HG03571 (cell line): ENCODE measurements around the gene CFAP20DC.
"Not testable (repeated sequence)": the region's sequence is repeated elsewhere in the genome, so short reads cannot be mapped to it uniquely, and the experiment has no call there.

Experiments
- ATAC-seq: cut with Tn5 transposase; IDR thresholded peaks from one replicate; pipeline ENCODE4 v1.9.1; 2021; ENCODE audit not compliant: unreplicated experiment

CFAP20DC gene

DNA sequence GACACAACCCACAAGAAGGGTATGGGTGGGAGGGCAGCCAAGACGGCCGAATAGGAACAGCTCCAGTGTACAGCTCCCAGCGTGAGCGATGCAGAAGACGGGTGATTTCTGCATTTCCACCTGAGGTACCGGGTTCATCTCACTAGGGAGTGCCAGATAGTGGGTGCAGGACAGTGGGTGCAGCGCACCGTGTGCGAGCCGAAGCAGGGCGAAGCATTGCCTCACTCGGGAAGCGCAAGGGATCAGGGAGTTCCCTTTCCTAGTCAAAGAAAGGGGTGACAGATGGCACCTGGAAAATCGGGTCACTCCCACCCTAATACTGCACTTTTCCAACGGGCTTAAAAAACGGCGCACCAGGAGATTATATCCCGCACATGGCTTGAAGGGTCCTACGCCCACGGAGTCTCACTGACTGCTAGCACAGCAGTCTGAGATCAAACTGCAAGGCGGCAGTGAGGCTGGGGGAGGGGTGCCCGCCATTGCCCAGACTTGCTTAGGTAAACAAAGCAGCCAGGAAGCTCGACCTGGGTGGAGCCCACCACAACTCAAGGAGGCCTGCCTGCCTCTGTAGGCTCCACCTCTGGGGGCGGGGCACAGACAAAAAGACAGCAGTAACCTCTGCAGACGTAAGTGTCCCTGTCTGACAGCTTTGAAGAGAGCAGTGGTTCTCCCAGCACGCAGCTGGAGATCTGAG is 243.1 kb downstream of the CFAP20DC start:
- not testable (repeated sequence) for ATAC-seq

DNA sequence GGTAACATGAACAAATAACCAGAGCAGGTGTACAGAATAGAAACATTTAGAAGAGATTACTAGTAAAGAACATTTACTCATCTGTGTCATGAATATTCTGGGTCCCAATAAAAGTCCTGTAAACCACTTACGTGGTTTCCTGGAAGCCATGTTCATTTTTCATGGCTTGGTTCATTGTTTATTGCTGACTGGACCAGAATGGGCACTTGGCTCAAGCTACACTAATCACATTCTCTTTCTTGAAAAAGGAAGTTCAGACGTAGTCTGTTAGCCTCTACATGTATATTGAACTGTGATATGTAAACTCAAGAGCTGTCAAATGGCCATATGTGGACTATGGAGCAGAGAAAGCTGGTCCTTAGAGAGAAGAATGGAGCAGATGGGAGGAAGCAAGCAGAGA is 244.9 kb downstream of the CFAP20DC start:
- ATAC-seq, result no peak

DNA sequence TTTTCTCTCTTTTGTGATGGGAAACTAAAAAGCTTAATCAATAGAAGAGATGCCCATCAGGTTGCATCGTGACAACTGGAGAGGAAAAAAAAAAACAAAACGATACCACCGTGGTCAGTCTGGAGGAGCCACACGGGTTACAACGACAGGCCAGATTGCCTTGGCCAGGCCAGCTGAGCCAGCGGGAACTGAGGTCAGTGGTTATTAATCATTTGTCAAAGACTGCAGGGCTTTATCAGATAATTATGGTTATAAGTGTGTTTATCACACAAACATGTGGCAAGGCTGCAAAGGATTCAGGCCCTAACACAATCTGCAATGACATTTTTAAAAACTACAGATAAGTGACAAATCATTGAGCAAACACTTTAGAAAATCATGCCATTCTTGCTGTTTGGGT is 248.3 kb downstream of the CFAP20DC start:
- no peak for ATAC-seq

DNA sequence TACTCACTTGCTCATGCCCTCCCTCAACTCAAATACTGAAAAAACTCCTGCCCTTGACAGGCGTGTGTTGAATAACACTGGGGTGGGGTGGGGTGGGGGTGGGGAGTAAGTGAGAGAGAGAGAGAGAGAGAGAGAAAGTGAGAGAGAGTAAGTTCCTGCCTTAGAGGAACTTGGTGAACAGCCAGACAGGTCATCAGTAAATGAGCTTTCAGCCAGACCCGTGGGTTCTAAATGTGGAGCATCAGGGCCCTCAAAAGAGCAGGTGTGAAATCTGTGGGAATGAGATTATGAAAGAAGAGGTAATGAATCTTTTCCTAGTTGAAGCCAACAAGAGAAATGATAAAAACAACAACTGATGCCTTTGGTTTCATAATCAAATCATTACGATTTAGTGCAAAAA is 248.9 kb downstream of the CFAP20DC start:
- no peak for ATAC-seq

DNA sequence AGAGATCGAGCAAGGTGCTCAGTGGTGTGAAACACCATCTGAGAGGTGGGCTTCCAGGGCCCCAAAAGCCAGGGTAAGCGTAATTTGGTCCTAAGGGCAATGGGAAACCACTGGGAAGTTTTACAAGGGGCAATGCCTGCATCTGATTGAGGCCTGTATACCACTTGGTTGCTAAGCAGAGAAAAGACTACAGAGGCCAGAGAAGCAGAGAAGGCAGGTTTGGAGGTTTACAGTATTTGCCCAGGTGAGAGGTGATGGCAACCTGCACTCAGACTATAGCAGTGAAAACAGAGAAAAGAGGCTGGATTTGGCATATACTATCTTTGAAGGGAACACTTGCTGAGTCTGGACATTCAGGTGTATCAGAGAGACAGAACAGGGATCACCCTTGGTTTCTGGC is 249.8 kb downstream of the CFAP20DC start:
- no peak for ATAC-seq

DNA sequence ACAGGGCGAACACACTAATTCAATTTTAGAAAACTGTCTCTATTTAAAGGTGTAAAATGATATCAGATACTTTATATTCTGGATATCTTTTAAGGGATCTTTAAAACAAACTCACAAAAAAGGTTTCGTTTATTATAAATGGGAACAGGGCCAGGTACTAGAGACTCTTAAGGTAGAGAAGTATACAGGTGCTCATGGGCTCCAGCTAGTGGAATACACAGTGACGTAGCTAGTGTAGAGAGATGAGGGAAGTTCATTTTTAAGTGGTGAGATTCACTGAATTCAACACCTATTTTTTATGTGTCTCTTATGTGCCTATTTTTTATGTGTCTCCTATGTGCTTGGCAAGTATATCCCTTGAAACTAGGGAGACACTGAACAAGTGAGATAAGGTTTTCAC is 250.6 kb downstream of the CFAP20DC start:
- ATAC-seq, result no peak

DNA sequence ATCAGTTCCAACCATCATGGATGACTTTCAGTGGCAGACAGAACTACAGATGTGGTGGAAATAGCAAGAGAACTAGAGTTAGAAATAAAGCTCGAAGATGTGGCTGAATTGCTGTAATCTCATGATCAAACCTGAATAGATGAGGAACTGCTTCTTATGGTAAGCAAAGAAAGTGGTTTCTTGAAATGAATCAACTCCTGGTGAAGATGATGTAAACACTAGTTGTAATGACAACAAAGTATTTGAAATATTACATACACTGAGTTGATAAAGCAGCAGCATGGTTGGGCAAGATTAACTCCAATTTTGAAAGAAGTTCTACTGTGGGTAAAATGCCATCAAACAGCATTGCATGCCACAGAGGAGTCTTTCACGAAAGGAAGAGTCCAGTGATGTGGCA is 251.5 kb downstream of the CFAP20DC start:
- ATAC-seq, result no peak

DNA sequence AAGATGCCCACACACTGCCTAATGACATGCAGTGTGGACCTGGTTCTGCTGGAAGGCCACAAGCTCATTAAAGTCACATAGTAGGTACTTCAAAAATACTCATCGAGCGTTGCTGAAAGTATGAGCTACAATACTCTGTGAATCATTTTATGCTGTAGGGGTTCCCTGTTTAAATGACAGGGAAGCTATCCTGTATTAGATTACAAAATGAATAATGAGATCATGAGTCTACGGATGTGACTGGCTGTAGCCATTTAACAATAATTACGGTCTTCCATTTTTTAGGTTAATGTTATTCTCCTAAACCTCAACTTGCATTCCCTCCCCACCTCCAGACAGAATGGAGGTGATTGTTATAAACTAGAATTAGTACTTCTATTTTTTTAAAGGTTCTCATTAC is 255.1 kb downstream of the CFAP20DC start:
- ATAC-seq, result no peak

DNA sequence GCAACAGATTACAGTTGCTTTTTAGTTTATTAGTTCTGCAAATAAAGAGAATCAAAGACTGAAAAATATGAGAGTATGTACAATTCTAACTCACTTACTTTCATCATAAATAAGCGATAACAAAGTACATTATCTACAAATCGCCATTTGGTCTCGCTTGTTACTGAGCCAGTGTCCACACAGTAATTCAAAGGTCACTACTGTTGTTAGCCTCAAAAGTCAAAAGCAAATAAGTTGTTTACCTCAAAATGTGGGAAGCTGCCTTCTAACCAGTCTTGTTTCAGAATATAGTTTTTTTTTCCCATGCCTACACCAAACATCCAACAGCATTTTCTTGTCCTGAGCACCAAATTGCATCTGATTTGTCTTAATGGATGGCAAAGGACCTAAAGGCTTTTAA is 255.9 kb downstream of the CFAP20DC start:
- ATAC-seq, result no peak

DNA sequence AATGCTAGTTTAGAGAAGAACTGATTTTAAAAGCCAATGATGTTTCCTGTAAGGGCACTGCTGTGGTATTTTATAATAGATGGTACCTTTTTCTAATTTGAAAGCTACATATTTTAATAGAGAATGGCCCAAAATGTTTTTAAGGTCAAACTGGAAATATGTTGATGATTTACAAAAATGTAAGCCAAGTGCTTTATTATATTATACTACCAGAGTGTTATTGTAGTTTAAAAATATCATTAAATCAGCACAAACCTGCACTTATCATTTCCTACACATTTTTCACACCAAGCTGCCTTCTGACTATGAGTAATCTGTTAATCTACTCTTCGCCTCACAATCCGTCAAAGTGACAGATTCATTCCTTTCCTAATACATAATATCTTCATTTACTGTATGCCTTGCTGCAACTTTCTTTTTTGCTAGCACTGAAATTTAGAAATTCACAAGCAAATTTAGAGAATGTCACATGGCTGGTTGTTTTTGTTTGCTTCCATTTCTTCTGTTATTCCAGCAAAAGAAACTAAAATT is 256.8 kb downstream of the CFAP20DC start:
- no peak for ATAC-seq

DNA sequence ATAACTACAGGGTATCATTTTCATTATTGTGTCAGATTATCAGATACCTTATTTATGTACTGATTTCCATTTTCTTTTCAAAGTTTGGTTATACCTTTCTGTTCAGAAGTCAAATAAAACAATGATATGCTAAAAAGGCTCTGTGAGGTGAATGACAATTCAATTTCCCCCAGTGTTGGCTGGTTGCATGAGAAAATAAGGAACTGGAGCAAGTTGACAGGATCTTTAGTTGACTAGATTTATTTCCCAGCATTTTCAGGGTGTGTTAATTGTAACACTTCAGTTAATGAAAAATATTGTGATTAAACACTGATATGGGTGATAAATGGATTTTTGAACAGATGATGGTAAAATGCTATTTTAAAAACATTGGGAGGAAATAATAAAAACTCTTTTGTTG is 260.4 kb downstream of the CFAP20DC start:
- ATAC-seq, result no peak

DNA sequence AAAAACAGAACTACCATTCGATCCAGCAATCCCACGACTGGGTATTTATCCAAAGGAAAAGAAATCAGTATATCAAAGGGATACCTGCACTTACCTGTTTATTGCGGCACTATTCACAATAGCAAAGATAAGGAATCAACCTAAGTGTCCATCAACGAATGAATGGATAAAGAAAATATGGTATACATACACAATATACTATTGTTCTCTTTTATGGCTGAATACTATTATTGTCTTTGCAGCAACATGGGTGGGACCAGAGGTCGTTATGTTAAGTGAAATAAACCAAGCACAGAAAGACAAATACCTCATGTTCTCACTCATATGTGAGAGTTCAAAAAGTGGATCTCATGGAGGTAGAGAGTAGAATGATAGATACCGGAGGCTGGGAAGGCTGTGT is 264.9 kb downstream of the CFAP20DC start:
- ATAC-seq, result no peak

DNA sequence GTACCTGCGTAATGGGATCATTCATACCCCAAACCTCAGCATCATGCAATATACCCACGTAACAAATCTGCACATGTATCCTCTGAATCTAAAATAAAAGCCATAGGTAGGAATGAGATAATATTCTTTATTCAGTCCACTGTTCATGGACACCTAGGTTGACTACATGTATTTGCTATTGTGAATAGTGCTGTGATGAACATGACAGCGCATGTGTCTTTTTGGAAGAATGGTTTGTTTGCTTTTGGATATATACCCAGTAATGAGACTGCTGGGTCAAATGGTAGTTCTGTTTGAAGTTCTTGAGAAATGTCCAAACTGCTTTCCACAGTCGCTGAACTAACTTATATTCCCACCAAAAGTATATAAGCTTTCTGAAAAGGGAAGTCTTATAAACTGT is 265.4 kb downstream of the CFAP20DC start:
- ATAC-seq, result no peak

DNA sequence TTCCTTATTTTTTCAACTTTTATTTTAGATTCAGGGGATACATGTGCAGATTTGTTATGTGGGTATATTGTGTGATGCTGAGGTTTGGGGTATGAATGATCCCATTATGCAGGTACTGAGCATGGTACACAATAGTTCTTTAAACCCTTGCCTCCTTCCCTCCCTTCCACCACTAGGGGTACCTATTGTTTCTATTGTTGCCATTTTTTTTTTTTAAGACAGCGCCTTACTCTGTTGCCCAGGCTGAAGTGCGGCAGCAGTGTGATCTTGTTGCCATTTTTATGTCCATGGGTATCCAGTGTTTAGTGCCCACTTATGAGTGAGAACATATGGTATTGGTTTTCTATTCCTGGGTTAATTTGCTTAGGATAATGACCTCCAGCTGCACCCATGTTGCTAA is 266.0 kb downstream of the CFAP20DC start:
- no peak for ATAC-seq

DNA sequence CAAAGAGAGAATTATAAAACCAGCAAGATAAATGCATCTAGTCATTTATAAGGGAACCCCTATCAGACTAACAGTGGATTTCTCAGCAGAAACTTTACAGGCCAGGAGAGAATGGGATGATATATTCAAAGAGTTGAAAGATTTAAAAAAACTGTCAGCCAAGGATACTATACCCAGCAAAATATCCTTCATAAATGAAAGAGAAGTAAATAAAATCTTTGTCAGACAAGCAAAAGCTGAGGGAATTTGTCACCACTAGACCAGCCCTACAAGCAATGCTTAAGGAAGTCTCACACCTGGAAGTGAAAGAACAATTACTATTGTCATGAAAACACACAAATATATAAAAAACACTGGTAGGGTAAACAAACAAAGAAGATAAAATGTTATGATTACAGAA is 269.9 kb downstream of the CFAP20DC start:
- no peak for ATAC-seq

DNA sequence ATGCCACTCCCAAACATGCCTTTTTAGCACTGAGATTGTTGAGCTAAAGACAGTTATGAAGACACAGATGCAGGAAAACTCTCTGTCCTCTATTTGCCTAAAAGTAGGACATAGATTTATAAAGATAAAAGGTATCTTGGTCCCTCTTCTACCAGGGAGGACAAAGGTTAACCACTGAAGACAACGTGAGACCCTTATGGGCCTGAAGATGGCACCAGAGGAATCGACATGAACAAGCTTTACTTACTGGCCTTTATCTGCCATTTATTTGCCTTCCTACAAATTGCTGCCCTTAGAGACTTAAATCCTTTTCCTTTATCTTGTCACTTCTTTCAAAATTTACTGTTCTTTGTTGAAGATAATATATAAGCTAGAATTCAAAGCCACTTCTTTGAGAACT is 273.6 kb downstream of the CFAP20DC start:
- ATAC-seq, result no peak

DNA sequence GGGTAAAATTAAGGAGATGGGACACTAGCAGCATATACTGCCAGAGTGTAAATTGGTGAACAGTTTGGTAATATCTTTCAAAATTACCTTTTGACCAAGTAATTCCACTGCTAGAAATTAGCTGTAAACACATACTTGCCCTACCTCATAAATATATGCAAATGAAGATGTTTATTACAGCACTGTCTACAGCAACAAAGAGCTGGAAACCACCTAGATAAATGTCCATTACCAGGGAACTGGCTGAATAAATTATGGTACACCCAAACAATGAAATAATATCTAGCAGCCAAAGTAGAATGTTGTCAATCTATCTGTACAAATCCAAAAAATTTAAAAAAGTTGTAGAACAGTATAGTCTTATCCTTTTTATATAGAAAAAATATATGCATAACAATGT is 277.4 kb downstream of the CFAP20DC start:
- ATAC-seq, result no peak

DNA sequence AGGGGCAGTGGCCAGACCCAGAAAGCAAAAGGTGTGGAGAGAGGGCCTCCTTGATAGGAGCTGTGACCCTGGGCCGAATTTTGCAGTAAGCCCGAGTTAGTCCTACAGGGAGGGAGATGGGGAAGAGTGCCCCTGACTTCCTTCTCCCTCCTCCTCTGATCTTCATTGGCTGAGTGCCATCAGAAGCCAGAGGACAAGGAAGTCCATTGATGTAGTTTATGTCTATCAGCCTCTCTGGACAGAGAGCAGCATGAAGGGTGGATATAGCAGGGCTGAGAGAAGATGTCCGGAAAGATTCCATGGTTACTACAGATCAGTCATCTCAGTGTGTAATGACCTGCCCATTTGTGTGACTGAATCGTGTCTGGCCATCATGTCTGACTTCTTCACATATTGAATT is 280.8 kb downstream of the CFAP20DC start:
- no peak for ATAC-seq

DNA sequence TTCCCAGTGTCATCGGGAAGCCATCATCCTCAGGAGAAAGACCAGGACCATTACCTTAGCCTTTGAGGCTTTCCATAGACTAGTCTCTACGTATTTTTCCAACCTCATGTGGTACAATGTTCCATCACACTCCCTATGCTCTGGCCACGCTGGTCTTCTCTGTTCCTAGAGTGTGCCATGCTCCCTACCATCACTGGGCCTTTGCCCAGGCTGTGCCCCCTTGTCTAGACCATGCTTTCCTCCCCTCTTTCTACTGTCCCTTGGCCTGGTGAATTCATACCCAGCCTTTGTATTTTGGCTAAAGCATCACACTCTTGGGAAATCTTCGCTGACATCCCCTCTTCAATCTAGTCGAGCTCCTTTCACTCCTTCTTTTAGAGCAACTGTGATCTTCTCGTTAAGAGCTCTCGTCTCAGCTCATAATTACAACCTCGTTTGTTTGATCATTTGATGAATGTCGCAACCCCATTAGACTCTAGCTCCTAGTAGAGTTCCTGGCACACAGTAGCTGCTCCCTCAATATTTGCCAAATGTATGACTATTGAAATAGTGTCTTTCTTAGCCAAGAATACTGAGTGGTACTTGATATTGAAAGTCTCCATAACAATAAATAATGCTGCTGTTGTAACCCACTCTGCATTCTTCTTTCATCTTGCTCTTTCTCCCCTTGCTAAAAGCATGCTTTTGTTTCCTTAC is 283.1 kb downstream of the CFAP20DC start:
- no peak for ATAC-seq

DNA sequence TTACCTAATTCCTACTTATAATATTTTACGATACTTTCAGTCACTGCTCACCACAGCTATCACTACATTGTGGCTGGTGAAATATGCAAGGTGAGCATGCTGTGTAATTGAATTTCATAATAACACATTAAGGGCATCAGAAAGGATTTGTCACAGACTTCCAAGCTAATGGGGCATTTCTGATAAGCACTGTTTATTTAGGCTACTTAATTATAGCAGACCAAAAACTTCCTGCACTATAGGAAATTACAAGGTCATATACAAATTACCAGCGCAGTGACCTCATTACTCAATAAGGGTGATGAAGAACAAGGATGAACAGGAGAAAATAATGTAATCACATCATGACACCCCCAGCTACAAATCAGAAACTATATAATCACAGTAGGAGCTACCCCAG is 294.7 kb downstream of the CFAP20DC start:
- ATAC-seq, result no peak

DNA sequence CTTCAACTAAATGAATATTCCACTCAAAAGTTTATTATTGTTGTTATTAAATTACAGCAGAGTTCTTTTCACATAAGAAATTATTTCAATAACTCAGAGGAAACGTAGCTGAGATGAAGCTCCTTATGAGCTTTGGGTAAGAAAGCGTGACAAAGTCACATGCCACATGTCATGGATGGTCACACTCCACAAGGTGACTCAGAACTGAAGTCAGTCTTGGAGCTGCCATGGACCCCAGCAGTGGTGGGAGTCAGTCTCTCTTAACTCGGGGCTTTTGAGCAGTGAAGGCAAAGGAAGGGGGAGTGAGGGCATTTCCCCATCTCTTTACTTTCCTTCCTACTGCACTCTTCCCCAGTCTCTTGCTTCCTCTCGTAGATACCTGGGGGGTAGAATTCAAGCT is 295.8 kb downstream of the CFAP20DC start:
- ATAC-seq, result no peak

DNA sequence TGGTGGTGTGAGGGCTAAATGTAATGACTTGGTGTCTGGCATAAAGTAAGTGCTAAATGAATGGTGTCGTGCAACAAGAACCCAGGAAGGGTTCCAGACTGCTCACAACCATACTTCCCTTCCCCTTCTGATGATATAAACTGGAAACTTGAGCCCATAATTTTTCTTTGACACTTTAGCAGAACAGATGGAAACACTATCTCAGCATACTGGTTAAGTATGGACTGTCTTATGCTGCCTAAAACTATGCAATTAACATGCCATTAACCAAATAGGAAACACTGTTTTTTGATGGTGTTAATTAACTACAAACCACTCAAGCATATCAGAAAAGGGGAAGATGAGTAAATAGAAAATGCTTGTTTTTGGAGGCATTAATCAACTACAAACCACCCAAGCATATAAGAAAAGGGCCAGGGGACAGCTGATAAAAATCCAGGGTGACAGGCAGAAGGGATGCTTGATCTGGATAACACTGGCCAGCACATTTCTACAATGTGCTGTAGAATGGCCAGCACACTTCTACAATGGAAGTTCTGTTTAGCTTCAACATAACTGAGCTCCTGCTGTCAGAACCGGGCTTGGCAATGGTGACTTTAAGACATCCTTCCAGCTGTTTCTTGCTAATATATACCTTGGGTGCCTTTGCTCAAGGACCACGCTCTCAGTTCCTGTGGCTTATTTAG is 297.8 kb downstream of the CFAP20DC start:
- ATAC-seq, result no peak
